ENCODE results near the gene GRID1. TPM values are rescaled to one million over a fixed set of nuclear protein-coding genes. Genes with fewer than 3 reads are reported as not detected.

Gene GRID1
- total RNA-seq, 4 donors from 2014 or later: 0.03 to 2.7 (median 0.49) TPM

- Histone ChIP-seq H3K4me3 (no peak overlapping the region), H3K27ac (no peak overlapping the region), H3K36me3 (no peaks in the 10 kb centered on the region), H3K27me3 (no peaks in the 10 kb centered on the region), H3K4me1 (no peaks in the 10 kb centered on the region), H3K9me3 (peaks cover 0 to 16% (median 4%) of the 10 kb centered on the region in 3 donors)
- TF ChIP-seq POLR2A (IDR thresholded peaks at IDR 0.05) (no peak), CTCF (IDR thresholded peaks at IDR 0.05) (no peak)
- WGBS, 2 donors: 74% methylated on average over 1 of the region's 1 CpG
- intact Hi-C loops (cut with DNase I): no loop called here
- DNase-seq: no peak
Observed at GRCh38 chr10:85967594-85967993, 399.0 kb downstream of the GRID1 start.

- no peak for DNase-seq
- WGBS, 2 donors: 69% methylated on average over 1 of the region's 1 CpG
- Histone ChIP-seq H3K36me3 (no peaks in the 10 kb centered on the region), H3K9me3 (peaks cover 0 to 10% (median 4%) of the 10 kb centered on the region in 3 donors), H3K4me1 (no peaks in the 10 kb centered on the region), H3K27ac (no peak overlapping the region), H3K27me3 (no peaks in the 10 kb centered on the region), H3K4me3 (no peak overlapping the region)
- intact Hi-C loops (cut with DNase I): no loop called here
- TF ChIP-seq POLR2A (IDR thresholded peaks at IDR 0.05) (no peak), CTCF (IDR thresholded peaks at IDR 0.05) (no peak)
Observed at GRCh38 chr10:85961479-85962067, 405.0 kb downstream of the GRID1 start.

- no peak for DNase-seq
- no peak for TF ChIP-seq CTCF (IDR thresholded peaks at IDR 0.05)
- no peak for TF ChIP-seq POLR2A (IDR thresholded peaks at IDR 0.05)
- H3K36me3 ChIP-seq: no peaks in the 10 kb centered on the region
- peaks cover 0 to 10% (median 4%) of the 10 kb centered on the region in 3 donors for H3K9me3 ChIP-seq
- no peak overlapping the region for H3K27ac ChIP-seq
- intact Hi-C loops (cut with DNase I): no loop called here
- no peaks in the 10 kb centered on the region for H3K27me3 ChIP-seq
- no peak overlapping the region for H3K4me3 ChIP-seq
- no peaks in the 10 kb centered on the region for H3K4me1 ChIP-seq
- 78 to 92% methylated on average over 6 of the region's 6 CpGs for WGBS, 2 donors
Observed at GRCh38 chr10:85961073-85961472, 405.5 kb downstream of the GRID1 start.

- H3K27me3 ChIP-seq: no peaks in the 10 kb centered on the region
- intact Hi-C loops (cut with DNase I): no loop called here
- no peak overlapping the region for H3K4me3 ChIP-seq
- H3K4me1 ChIP-seq: no peaks in the 10 kb centered on the region
- no peak for TF ChIP-seq POLR2A (IDR thresholded peaks at IDR 0.05)
- TF ChIP-seq CTCF (IDR thresholded peaks at IDR 0.05): no peak
- WGBS, 2 donors: 62 to 71% methylated on average over 2 of the region's 3 CpGs
- peaks cover 0 to 5% (median 2%) of the 10 kb centered on the region in 3 donors for H3K9me3 ChIP-seq
- no peaks in the 10 kb centered on the region for H3K36me3 ChIP-seq
- H3K27ac ChIP-seq: no peak overlapping the region
- no peak for DNase-seq
Observed at GRCh38 chr10:85959239-85959638, 407.4 kb downstream of the GRID1 start.

GRCh38 chr10:85950921-85951320 is 415.7 kb downstream of the GRID1 start:
- DNase-seq: no peak
- WGBS, 2 donors: 90 to 100% methylated on average over 1 to 2 of the region's 2 CpGs
- Histone ChIP-seq H3K27me3 (no peaks in the 10 kb centered on the region), H3K27ac (no peak overlapping the region), H3K4me3 (no peak overlapping the region), H3K4me1 (no peaks in the 10 kb centered on the region), H3K36me3 (no peaks in the 10 kb centered on the region), H3K9me3 (no peaks in the 10 kb centered on the region)
- intact Hi-C loops (cut with DNase I): no loop called here
- TF ChIP-seq CTCF (IDR thresholded peaks at IDR 0.05): no peak
- no peak for TF ChIP-seq POLR2A (IDR thresholded peaks at IDR 0.05)

Measured in esophagus squamous epithelium (tissue), 5 donors.